NCI-H187 (cell line): ENCODE results near the gene KRTAP10-2.

ENCODE experiments used
- DNase-seq, 2 experiments: peaks; one replicate each; lab custom pipeline; 2025; lab: John Stamatoyannopoulos, UW

Gene KRTAP10-2

DNA sequence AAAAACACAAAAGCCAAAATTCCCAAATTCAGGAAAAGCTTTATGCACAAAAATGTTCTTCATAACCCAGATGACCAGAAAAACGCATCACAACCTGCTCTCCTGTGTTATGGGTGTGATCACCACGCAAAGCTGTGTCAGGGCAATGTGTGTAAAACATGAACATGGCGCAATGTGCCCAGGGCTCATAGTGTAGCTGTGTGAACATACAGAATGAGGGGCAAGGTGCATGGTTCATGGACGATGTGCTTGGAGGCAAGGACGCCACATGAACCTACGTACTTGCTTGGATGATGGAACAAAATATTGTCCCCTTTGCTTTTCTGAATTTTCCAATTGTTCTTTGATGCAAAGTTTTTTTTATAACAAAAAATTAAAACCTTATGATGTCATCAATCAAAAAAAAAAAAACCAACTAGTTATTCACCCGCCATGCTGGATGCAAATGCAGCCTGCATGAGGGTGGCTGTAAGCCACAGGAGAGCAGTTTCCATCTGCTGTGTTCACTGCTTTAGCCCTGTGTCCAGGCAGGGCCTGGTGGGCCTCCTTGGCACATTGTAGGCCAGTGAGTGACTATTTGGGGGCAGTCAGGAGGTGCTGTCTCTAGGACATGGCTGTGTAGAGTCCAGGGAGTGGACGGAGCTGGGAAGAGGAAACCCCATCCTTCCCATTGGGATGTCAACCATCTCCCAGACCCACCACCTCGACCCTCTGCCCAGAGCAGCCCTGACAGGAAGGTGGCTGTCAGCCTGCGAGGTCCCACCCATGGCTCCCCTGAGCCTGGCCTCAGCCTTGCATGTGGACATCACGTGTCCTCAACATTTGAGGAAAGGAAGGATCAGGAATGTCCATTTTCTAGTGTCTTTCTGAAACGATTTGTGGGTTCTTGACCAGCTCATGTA is 25.0 kb downstream of the KRTAP10-2 start:
- DNase-seq: no peak

DNA sequence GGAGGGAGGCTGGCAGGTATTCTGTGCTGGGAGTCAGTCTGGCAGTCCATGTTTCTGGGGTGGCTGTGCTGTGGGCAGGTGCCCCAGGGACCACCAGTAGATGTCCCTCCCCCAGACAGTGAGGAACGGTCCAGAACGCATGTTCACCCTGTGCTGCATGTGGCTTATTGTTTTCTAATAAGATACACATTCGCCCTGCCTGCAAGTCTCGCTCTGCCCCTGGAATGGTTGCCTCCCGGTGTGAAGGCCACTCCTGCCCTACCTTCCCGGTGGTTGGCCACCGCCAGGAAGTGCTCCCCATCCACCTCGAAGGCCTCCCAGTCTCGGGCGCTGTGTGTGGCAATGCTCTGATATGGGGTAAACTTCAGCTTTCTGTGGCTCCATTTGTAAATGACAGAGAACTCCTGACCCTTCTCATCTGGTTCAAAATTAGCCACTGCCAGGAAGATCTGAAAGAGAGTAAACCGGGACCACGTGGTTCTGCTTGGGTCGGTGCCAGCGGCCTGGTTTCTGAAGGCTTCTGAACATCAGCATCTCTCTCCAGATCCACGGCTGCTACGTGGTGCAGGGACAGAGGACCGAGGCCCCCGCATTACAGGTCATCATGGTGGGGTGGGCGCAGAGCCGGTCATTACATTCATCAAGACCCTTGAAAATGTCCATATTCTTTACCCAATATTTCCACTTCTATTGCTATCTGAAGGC is 25.8 kb downstream of the KRTAP10-2 start:
- no peak for DNase-seq

GRCh38 chr21:44524414-44525371 is 26.6 kb downstream of the KRTAP10-2 start:
- no peak for DNase-seq

DNA sequence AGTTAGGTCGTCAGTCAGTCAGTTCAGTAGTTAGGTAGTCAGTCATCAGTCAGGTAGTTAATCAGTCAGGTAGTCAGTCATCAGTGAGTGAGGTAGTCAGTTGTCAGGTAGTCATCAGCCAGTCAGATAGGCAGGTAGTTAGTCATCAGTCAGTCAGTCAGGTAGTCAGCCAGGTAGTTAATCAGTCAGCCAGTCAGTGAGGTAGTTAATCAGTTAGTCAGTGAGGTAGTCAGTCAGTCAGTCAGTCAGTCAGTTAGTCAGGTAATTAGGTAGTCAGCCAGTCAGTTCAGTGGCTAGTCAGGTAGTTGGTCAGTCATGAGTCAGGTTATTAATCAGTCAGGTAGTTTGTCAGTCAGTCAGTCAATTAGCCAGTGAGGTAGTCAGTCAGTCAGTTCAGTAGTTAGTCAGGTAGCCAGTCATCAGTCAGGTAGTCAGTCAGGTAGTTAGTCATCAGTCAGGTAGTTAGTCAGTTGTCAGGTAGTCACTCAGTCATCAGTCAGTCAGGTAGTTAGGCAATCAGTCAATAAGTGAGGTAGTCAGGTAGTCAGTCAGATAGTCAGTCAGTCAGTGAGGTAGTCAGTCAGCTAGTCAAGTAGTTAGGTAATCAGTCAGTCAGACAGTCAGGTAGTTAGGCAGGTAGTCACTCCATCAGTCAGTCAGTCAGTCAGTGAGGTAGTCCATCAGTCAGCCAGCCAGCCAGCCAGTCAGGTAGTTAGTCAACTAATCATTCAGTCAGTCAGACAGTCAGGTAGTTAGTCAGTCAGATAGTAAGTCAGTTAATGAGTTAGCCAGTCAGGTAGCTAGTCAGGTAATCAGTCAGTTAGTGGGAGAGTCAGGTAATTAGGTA is 27.5 kb downstream of the KRTAP10-2 start:
- DNase-seq: no peak

DNA sequence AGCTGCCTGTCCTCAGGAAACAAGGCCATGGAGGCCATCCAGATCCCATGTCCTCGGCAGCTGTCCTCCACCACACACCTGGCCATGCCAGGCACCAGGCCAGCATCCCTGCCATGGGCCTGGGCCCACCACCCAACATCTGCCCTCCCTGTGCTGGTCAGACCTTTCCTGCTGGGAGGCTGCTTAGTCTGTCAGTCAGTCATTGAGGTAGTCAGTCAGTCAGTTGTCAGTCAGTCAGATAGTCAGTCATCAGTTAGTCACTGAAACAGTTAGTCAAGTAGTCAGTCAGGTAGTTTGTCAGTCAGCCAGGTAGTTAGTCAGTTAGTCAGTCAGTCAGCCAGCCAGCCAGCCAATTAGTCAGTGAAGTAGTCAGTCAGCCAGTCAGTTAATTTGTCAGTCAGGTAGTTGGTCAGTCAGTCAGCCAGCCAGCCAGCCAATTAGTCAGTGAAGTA is 28.5 kb downstream of the KRTAP10-2 start:
- no peak for DNase-seq

- no peak for DNase-seq
These were observed 29.2 kb downstream of the KRTAP10-2 start for GRCh38 chr21:44521928-44522752.

- DNase-seq: no peak
These were observed 29.9 kb downstream of the KRTAP10-2 start for GRCh38 chr21:44521301-44521927.

- no peak for DNase-seq
These were observed 30.7 kb downstream of the KRTAP10-2 start for GRCh38 chr21:44520326-44521300.

DNA sequence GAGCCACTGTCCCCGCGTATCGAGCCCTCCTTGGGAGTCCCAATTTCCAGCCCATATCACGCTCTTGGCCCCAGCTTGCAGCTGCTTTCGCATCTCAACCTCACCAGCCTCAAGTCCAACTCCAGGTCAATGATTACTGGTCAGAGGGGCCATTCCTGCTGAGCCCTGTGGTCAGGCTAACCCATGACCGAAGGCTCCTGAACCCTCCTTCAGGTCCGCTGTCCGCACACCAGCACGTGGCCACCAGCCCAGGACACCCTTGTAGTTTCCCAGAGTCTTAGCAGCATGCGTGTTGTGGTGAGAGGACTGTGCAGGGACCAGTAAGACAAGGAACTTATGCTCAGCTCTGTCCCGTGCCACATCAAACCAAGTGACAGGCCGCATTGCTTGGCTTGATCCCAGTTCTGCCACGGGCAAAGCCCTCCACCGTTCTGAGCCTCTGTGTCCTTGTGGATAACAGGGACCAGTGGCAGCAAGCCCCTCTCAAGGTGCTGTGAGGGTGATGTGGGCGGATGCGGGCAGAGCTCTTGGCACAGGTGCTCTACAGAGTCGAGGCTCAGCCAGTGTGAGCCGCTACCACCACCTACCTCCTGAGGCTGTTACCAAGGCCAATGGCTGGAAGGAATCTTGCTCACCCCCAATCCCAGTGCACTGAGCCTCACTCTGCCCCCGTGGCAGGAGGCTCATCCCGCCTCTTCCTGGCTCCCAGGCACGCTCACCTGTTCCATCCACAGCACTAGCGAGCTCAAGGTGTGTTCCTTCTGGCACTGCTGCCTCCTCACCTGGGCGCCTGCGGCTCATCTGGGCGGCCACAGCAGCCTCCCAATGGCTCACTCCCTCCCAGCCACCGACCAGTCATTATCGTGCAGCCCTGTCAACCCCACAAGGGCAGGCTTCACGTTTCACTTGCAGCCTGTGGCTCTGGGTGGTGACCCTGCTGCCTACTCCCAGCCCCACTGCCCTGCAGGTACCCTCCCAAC is 31.7 kb downstream of the KRTAP10-2 start:
- no peak for DNase-seq

- no peak for DNase-seq
These were observed 32.6 kb downstream of the KRTAP10-2 start for GRCh38 chr21:44518686-44519085.

DNA sequence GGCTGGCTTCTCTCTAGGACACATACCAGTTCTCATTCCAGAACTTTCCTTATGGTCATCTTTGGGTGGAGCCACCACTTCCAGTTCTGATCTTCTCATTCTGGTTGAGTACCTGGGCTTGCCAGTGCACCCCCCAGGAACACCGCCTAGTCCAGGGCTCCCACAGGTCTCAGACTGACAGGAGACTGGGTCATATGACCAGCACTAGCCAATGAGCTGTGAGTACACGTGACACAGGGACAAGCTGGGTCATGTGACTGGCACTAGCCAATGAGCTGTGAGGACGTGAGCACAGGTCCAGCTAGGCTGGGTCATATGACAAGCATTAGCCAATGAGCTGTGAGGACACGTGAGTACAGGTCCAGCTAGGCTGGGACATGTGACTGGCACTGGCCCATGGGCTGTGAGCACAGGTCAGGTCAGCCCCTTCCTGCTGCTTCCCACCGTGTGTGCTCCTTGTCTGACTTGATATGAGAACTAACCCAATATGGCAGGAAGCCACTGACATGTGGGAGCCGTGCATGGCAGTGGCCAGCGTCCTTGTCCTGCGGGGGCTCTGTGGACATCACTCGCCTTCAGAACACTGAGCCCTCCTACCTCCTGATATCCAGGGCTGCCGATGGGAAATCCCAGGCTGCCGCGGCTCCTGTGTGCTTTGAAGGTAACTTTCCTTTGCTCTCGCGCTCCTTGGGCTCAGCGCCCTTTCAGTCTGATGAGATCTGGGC is 34.0 kb downstream of the KRTAP10-2 start:
- no peak for DNase-seq

DNA sequence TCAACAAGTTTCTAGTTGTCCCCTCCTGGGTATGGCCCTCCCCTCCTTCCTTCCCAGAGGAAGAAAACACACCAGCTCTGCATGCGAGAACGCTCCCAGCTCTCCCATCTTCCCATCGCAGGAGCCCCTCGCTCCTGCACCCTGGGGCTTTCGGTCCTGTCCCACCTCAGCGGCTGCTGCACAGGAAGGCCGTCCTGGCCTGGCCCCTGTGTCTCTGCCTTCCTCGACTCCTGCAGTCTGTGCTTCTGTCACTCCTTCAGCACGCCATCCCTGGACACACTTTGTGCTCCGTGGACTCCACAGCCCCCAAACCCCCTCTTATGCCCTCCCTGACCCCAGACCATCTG is 34.5 kb downstream of the KRTAP10-2 start:
- DNase-seq: no peak

GRCh38 chr21:44516342-44516741 is 35.0 kb downstream of the KRTAP10-2 start:
- DNase-seq: no peak

DNA sequence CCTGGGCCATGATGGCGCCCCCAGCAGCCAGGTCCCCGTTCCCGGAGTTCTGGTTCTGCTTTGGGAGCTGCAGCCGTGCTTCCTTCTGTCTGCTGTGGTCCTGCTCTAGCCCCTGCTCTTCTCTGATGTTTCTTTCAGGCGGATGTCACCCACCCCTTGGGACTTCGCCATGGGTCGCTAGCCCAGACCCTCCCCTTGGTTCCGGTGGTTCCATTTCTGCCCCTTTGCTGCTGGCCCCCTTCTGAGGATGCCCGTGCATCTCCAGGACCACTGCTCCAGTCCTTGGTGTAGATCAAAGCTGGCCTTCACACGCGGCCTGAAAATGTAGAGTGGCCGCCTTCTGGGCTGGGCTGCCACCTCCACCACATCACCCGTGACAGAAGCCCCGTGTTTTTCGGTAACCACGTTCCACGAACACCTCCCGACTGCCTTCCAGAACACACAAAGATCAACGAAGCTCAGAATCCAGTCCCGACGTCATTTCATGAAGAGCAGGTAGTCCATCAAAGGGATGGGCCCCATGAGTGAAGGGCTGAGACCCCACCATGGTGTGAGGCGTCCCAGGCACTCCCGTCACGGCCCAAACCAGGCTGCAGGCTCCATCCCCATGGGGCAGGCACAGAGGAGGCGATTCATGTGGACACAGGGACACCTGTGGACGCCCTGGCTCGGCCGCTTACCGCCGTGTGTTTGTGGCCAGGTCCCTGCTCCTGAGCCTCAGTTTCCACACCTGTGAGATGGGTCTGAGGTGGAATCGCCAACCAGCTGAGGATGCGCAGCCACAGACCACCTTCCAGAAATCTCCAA is 35.7 kb downstream of the KRTAP10-2 start:
- no peak for DNase-seq

GRCh38 chr21:44514746-44515358 is 36.5 kb downstream of the KRTAP10-2 start:
- no peak for DNase-seq

DNA sequence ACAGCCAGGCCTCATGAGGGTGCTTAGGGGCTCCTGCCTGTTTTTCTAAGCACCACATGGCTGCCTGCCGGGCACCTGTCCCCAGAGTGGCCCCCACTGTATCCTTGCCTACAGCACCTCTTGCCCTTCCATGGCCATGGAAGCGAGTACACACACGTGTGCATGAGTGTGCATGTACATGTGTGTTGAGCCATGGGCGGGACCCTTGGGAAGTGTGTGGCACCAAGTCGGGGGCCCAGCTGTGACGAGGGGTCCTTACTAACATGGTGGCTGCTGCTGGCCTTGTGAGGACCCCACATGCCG is 37.1 kb downstream of the KRTAP10-2 start:
- DNase-seq: no peak
